Caco-2 (cell line): ENCODE measurements around the gene IDUA. TPM values are rescaled to one million over a fixed set of nuclear protein-coding genes. Genes with fewer than 3 reads are reported as not detected.

Experiments
- BruUV-seq: library from RNA; stranded (reverse); fragments of 400-500 nt; replicated peaks from 2 replicates; lab custom pipeline; 2021; lab: Mats Ljungman, UMichigan
- CTCF ChIA-PET: fragments of 300-600 bp; sonication (Branson Sonifier 250); formaldehyde crosslinking; loops from one replicate; lab custom pipeline; 2022; ENCODE audit warnings: antibody characterized with exemption; lab: Charles Lee
- POLR2A ChIA-PET: fragments of 300-600 bp; sonication (Branson Sonifier 250); formaldehyde crosslinking; loops from one replicate; lab custom pipeline; 2022; ENCODE audit warnings: antibody characterized with exemption; lab: Charles Lee
- DNase-seq, 2 experiments: peaks; one replicate each; pipeline versions ENCODE4 v3.0.0 to v3.0.0-alpha.2; 2020 to 2022
- H3K27me3 ChIP-seq: replicated peaks from 2 replicates; pipeline ENCODE4 v1.6.0; 2011; ENCODE audit warnings: low read length; ENCODE audit not compliant: control insufficient read depth, insufficient read depth
- H3K36me3 ChIP-seq: 2 replicates; pipeline ENCODE4 v1.5.1; 2011; ENCODE audit warnings: low read length; ENCODE audit not compliant: control insufficient read depth, insufficient read depth
- H3K4me1 ChIP-seq: fragments of 250-450 bp; sonication (Bioruptor Pico); 2 replicates; pipeline ENCODE4 v1.5.1; 2020; ENCODE audit warnings: mild to moderate bottlenecking
- H3K4me3 ChIP-seq: 2 replicates; pipeline ENCODE4 v1.5.1; 2011; ENCODE audit warnings: low read depth, mild to moderate bottlenecking, control low read depth, low read length
- H3K9me3 ChIP-seq: fragments of 250-450 bp; sonication (Bioruptor Pico); 2 replicates; pipeline ENCODE4 v1.5.1; 2020; ENCODE audit warnings: mild to moderate bottlenecking, moderate library complexity
- H3K27ac Mint-ChIP-seq: one replicate; pipeline ENCODE4 v1.8.0; 2022; ENCODE audit warnings: mixed read lengths; ENCODE audit not compliant: unreplicated experiment
- H3K27me3 Mint-ChIP-seq: one replicate; pipeline ENCODE4 v1.8.0; 2022; ENCODE audit warnings: mixed read lengths; ENCODE audit not compliant: insufficient read depth, unreplicated experiment
- H3K36me3 Mint-ChIP-seq: one replicate; pipeline ENCODE4 v1.8.0; 2022; ENCODE audit warnings: mild to moderate bottlenecking, mixed read lengths; ENCODE audit not compliant: insufficient read depth, unreplicated experiment
- H3K4me1 Mint-ChIP-seq: one replicate; pipeline ENCODE4 v1.8.0; 2022; ENCODE audit warnings: low read depth, mixed read lengths; ENCODE audit not compliant: unreplicated experiment
- H3K4me3 Mint-ChIP-seq: one replicate; pipeline ENCODE4 v1.8.0; 2022; ENCODE audit warnings: mild to moderate bottlenecking, moderate library complexity, mixed read lengths; ENCODE audit not compliant: unreplicated experiment
- H3K9me3 Mint-ChIP-seq: one replicate; pipeline ENCODE4 v1.8.0; 2022; ENCODE audit warnings: mixed read lengths; ENCODE audit not compliant: unreplicated experiment
- intact Hi-C: fragments of 100-400 bp; cut with micrococcal nuclease; formaldehyde crosslinking; loops from one replicate; pipeline ENCODE4 v1.10.0; 2022; ENCODE audit not compliant: unreplicated experiment
- total RNA-seq: library from RNA; stranded (reverse); gene quantifications from 2 replicates; pipeline ENCODE4 v1.2.3, GENCODE V29; 2022
- TF ChIP-seq, protein P1 (sequence below), 2 experiments: fragments of 200-600 bp in 1 of 2; IDR thresholded peaks; 1 replicate in 1 of 2; 2 replicates in 1 of 2; pipeline versions ENCODE4 v1.5.1 to v1.8.0; 2011 to 2022; ENCODE audit warnings: antibody characterized with exemption in 1 of 2, control low read depth in 1 of 2, inconsistent platforms in 1 of 2, low read depth in 1 of 2, low read length in 1 of 2, mild to moderate bottlenecking in 1 of 2, moderate library complexity in 1 of 2; ENCODE audit not compliant: insufficient read depth in 1 of 2, severe bottlenecking in 1 of 2, unreplicated experiment in 1 of 2

Gene IDUA
- total RNA-seq, 1 experiment from 2014 or later, result 26.9 TPM

DNA sequence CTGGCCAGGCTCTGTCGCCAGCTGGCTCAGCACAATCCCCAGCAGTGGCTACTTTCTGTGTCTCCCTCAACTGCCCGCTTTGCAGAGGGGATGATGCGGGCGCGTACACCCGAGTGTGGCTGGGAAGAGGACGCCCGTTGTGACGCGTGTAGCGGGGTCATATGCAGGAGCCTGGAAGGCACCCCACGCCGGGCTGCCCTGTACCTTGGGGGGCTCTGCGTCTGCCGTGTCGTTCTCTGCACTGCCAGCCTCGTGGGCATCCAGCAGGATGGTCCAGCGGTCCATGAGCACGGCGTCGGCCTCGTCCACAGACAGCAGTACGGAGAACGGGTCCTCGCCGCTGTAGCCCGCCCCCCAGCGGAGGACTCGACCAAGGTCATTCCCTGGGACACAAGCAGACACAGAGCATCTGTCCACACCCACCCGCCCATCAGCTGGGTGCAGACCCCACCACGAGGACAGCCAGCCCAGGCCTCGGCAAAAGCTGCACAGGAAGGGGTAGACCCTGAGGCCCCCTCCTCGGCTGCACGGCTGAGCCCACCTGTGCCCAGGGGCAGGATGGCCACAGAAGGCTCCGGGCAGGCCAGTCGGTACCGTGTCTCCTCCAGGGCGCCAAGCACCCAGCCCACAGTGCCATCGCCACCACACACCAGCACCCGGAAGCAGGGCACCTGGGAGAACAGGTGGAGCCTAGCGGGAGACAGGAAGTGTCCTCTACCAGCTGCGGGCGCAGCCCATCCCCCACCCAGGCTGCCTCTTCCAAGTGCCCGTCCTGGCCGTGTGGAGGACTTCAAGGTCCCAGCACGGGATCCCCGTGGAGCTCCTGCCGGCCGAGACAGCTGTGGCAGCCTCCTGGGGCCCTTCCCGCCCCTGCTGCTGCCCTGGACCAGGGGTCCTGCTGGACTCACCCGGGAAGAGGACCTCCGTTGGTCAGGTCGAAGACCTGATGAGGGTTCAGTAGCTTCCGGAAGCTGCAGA lies 24.3 kb upstream of the IDUA start:
- ChIA-PET CTCF (no interaction called here), POLR2A (no interaction called here)
- Mint-ChIP-seq H3K27me3 (no peaks in the 10 kb centered on the region), H3K36me3 (peaks cover 32% of the 10 kb centered on the region), H3K27ac (no peak overlapping the region), H3K9me3 (no peaks in the 10 kb centered on the region), H3K4me3 (no peak overlapping the region), H3K4me1 (no peaks in the 10 kb centered on the region)
- BruUV-seq, result no TSS peak
- Histone ChIP-seq H3K4me3 (no peak overlapping the region), H3K9me3 (no peaks in the 10 kb centered on the region), H3K4me1 (no peaks in the 10 kb centered on the region), H3K36me3 (no peaks in the 10 kb centered on the region; the same call in 1 of the 2 replicates), H3K27me3 (no peaks in the 10 kb centered on the region)
- DNase-seq, result no peak
- intact Hi-C loops, result no loop called here
- TF ChIP-seq, protein P1, sequence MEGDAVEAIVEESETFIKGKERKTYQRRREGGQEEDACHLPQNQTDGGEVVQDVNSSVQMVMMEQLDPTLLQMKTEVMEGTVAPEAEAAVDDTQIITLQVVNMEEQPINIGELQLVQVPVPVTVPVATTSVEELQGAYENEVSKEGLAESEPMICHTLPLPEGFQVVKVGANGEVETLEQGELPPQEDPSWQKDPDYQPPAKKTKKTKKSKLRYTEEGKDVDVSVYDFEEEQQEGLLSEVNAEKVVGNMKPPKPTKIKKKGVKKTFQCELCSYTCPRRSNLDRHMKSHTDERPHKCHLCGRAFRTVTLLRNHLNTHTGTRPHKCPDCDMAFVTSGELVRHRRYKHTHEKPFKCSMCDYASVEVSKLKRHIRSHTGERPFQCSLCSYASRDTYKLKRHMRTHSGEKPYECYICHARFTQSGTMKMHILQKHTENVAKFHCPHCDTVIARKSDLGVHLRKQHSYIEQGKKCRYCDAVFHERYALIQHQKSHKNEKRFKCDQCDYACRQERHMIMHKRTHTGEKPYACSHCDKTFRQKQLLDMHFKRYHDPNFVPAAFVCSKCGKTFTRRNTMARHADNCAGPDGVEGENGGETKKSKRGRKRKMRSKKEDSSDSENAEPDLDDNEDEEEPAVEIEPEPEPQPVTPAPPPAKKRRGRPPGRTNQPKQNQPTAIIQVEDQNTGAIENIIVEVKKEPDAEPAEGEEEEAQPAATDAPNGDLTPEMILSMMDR (IDR thresholded peaks at IDR 0.05; ENCODE audit: insufficient read depth in 1 of 2, low read depth in 1 of 2, low read length in 1 of 2, severe bottlenecking in 1 of 2, unreplicated experiment in 1 of 2), result no peak

DNA sequence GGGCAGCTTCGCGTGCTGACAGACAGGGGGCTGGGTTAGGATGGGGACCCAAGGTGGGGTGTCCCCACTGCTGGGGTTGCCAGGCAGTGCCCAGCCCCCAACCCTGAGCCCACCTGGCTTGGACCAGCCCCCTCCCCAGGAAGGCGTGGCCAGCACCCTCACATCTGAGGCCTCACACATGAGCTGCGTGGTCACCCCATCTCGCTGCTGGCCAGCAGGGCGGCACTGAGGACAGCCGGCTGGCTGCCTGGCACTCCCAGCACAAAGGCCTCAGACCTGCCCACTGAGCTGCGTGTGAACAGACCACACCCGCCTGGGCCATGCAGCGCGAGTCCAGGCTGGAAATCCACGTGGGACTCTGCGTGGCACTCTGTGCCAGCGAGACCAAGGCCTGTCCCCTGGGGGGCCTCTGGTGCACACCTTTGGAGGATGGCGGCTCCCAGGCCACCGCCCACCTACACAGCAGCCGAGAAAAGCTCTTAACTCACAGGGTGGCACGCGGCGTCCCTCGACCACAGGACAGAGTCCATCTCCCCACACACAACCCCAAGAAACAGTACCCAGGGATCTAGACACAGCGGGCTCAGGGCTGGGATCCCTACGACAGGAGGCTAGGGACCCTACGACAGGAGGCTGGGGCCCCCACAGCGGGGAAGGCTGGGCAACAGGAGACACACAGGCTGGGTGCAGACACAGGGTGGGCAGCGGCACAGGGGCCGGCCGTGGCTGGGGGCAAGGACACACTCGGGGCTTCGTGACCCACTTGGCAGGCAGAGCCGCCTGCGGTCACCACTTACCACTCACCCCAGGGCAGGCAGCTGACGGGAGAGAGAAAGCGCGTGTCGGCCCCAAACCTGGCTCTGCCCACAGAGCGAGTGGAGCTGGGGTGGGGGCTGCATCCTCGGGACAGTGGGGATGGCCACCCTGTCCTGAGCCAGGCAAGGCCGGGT lies 23.3 kb upstream of the IDUA start:
- H3K4me1 Mint-ChIP-seq, result no peaks in the 10 kb centered on the region
- ChIA-PET POLR2A (no interaction called here), CTCF (no interaction called here)
- intact Hi-C loops, result no loop called here
- no TSS peak for BruUV-seq
- Histone ChIP-seq H3K4me1 (no peaks in the 10 kb centered on the region), H3K36me3 (no peaks in the 10 kb centered on the region; the same call in 1 of the 2 replicates), H3K4me3 (no peak overlapping the region), H3K9me3 (no peaks in the 10 kb centered on the region), H3K27me3 (no peaks in the 10 kb centered on the region)
- peaks cover 24% of the 10 kb centered on the region for H3K36me3 Mint-ChIP-seq
- DNase-seq, result no peak
- TF ChIP-seq, protein P1 (IDR thresholded peaks at IDR 0.05; ENCODE audit: insufficient read depth in 1 of 2, low read depth in 1 of 2, low read length in 1 of 2, severe bottlenecking in 1 of 2, unreplicated experiment in 1 of 2), result no peak
- no peaks in the 10 kb centered on the region for H3K9me3 Mint-ChIP-seq
- H3K4me3 Mint-ChIP-seq, result no peak overlapping the region
- no peak overlapping the region for H3K27ac Mint-ChIP-seq
- H3K27me3 Mint-ChIP-seq, result no peaks in the 10 kb centered on the region
